CD4-positive, alpha-beta T cell treated with Interleukin-12 subunit alpha and Interleukin-12 subunit beta, for 1 hour (primary cell): ENCODE measurements around the gene FRAS1.
"Not testable (repeated sequence)": the region's sequence is repeated elsewhere in the genome, so short reads cannot be mapped to it uniquely, and the experiment has no call there.

ENCODE experiments used
- DNase-seq: peaks from one replicate; pipeline ENCODE4 v3.0.0-alpha.2; 2020

The FRAS1 gene

DNA sequence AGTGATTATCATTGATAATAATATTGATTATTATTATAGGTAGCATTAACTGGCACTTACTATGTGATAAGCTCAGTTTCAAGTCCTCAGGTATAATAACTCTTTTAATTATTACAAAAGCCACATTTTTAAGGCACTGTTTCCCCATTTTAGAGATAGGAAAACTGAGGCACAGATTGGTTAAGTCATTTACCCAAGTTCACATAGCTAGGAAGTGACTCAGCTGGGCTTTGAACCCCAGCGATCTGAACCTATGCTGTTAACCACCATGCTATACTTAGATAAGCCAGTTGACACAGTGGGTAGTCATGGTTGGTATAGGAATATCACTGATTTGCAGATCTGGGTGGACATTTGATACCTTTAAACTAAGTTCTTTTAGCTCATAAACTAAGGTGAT lies 110.4 kb downstream of the FRAS1 start:
- no peak for DNase-seq

DNA sequence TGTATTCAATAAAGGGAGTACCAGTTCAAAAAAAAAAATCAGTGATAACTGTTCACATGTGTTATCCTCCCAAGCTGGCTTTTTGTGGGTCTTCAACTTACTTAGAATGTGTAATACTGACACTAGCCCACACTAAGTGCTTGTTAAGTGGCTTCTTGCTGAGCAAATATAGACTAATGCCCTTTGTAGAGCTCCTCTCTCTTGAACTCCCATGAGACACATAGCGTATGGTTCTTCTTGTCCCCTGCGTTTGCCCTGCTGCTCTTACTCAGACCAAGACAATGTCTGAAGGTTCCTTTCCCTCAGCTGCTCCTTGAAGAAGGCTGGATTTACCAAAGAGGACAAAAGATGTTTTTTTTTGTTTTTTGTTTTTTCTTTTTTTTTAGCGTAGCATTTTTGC lies 110.9 kb downstream of the FRAS1 start:
- no peak for DNase-seq

DNA sequence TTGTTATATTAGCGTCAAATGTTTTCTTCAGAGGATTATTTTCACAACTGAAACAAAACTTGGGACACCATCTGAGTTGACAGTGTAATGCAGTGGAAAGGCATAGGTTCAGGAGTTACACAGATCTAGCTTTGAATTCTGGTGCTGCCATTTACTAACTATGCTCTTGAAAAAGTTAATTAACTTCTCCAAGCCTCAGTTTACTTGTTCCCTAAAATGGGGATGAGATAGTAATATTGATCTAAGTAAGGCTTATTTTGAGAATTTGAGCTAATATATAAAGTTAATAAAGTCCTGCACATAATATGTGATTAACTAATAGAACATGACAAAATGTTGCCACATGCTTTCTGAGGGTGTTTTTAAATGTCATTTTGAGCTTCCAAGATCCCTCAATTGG lies 112.6 kb downstream of the FRAS1 start:
- DNase-seq = no peak

DNA sequence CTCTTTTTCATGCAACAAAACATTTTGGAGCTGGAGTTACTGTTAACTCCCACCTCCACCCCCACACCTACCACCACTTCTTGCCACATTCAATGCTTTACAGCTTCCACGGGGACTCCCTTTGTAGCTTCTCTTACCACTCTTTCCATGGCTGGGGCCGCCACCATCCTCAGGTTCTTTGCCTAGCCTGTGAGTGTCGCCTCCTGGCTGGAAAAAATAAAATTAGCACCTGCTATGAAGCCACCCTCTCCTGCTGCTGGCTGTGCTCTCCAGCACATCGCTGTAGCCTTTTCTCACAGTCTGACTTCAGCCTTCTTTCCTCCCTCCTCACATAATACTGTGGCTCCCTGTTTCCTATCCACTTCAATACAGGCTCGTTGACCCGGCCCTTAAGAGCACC lies 114.4 kb downstream of the FRAS1 start:
- no peak for DNase-seq

DNA sequence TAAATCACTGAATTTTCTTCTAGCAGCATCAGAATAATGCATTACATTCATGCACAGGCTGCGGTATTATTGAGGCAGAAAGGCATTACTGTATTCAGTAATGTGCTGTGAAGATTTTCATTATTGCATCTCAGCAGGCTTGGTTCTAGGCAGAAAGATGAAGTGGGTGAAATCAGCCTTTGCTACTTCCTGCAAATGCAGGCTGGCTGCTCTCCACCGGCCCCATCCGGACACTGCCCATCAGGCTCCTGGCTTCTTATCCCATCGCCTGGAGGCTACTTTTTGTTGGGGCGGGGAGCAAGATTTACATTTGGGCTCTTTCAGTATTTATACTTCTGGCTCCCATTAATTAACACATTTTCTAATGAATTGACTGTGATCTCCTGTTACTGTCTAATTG lies 117.8 kb downstream of the FRAS1 start:
- no peak for DNase-seq

DNA sequence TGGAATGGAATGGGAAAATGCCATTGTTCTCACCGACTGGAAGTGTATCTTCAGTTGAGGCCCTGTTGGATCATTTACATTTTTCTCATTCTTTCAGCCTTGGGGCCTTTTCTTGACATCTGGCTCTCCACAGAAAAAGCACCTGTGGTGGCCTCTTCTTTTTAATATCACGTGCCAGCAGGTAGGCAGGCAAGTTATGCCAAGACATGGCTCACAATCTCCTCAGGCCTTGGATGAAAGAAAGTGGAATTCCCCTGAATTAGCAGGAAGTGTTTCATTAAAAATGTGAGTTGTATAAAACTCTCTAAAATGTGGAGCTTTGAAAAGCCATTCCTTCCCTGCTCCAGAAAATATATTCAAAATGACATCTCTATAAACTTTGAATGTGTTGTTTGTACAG lies 122.1 kb downstream of the FRAS1 start:
- DNase-seq = no peak

DNA sequence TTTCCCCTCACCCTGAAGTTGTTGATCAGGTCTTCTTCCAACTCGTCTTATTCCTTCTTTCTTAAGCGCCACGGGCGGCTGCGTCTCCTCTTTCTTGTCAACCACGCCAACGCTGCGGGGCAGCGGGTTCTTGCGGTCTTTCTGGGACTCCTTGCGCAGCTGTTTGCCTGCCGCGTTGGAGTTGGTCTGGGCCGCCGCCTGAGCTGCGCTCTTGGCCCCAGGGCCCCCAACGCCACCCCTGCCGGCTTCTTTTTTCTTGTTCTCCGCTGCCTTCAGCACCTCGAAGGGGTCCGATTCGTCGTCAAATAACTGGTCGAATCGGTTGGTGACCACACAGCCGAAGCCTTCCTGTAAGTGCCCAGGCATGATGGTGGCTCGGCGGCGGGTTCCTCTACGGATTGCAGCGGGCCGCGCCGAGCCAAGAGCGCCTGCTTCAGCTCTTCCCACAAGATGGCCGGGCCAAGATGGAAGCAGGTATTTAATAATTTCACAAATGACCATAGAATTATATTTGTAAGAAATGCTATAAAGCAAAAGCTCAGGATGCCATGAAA lies 124.6 kb downstream of the FRAS1 start:
- not testable (repeated sequence) for DNase-seq

DNA sequence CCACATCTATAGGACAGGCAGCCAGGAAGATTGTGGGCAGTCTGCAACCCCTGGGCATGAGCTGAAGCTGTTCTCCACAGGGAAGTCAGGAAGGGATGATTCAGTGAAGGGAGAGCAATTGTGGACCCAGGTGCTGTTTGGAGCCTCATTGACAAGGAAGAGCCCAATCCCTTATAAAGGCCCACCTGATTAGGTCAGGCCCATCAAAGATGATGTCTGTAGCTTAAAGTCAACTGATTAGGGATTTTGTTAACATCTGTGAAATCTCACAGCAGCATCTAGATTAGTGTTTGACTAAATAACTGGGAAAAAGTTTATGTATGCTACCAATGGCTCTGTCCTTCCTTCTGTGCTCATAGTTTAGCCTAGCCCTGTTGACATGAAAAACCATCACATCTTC lies 127.5 kb downstream of the FRAS1 start:
- DNase-seq = no peak

DNA sequence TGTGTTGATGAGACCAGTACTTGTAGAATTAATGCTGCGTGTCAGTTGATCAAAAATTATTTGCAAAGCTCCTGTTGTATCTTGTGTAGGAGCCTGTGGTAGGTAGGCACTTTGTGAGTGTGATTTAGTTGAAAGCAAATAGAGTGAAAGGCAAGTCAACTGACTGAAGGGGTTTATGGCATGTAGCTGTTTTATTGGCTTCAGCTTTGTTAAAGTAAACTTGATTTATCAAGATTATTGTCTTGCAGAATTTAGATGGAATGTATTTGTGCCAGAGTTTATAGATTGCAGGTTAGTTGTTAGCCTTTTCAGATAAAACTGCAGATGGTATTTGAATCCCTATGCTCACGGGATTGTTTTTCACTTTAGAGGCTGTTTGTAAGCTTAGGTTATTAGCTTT lies 128.0 kb downstream of the FRAS1 start:
- DNase-seq = no peak

DNA sequence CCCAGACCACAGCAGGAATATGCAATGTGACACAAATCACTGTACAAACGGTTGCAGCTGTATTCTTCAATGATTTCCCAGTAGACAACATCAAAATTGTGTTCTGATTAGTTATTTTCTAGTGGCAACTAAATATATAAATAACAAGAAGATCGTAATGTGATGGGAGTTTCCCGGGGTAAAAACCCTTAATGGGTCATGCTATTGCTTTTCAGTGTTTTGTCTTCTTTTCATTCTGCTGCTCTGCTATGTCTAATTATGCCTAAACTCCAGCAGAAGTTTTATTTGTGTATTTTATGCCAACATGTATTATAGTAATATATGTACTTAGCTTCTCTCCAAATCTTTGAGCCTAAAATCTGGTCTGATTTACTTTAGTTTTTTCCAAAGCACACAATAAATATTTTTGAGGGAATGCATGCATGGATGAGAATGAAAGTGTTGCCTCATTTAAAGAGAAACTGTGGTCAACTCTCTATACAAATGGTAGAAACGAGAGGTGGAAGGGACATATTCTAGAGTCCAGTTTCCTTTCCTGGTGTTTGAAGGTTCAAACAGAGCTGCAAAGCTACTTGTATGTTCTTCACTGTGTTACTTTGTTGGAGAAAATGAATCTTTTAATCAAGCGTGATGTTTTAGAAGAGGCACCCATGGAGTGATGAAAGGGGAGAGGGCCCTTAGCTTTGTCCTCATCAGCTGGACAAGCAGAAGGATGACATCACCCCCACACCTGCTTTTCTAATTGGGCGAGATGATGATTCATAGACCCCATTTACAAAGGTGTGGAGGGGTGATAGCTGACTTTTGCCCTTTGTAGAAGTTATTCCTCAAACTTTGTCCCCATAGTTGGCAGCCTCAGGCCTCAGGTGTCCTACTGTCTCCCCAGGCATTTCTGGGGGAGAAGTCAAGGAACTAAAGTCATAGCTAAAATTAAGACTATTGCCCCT lies 129.7 kb downstream of the FRAS1 start:
- DNase-seq = no peak

DNA sequence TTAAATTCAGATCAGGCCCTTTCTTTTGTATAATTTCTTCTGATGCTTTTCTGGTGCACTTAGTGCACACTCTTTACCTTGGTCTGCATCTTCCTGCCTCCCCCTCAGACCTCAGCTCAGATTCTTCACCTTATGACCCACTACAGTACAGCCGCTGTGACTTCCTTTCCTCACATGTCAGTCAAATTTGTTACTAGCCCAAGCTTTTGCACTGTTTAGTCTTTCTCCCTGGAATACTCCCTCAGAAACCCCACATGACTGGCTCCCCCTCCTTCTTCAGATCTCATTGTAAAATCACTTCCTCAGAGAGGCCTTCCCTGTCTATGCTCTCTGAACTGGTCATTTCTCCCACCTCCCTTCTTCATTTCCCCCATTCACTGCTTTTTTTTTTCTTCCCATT lies 132.9 kb downstream of the FRAS1 start:
- DNase-seq = no peak

DNA sequence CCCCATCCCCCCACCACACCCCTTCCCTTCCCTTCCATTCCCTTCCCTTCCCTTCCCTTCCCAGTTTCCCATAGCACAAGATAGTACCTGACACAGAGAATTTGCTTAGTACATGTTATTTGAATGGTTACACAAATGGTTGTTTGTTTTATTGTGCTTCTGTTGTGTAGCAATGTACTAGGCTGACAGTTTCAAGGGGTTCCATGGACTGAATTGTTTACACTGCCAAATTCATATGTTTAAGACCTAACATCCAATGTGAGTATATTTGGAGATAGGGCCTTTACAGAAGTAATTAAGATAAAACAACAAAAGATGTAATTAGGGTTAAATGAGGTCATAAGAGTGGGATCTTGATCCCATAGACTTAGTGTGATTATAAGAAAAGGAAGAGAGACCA lies 133.5 kb downstream of the FRAS1 start:
- no peak for DNase-seq

DNA sequence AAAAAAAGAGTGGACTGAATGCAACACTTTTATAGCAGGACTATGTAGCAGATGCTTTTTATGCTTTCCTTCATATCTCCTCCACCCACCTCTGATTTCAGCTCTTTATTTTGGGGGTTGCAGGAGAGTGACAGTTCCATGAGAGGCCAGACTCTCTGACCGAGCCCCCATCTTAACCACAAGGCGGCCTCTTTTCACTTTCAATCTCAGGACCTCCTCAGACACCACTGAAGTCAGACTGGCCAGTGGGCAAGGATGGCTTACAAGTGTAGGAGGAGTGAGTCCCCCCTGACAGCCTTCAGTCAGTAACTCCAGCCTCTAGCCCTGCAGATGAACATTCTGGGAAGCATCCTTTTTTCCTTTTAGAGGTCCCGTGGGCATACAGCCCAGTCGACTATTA lies 140.8 kb downstream of the FRAS1 start:
- DNase-seq = no peak

DNA sequence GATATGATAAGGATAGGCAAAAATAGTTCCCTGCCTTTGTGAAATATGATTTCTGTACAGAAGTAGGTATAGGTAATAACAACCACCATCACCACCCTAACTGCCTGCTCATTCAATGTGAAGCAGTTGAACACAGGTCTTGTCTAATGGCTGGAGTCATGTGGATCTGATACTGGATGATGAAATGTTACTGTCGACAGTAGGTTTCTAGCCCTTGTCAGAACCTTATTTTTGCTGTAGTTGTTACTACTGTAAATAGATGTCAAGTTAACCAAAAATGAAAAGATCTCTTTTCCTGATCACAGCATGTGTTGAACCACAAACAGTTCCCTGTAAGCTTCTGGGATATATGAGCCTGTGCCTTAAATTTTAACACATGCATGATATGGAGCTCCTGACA lies 142.9 kb downstream of the FRAS1 start:
- no peak for DNase-seq

DNA sequence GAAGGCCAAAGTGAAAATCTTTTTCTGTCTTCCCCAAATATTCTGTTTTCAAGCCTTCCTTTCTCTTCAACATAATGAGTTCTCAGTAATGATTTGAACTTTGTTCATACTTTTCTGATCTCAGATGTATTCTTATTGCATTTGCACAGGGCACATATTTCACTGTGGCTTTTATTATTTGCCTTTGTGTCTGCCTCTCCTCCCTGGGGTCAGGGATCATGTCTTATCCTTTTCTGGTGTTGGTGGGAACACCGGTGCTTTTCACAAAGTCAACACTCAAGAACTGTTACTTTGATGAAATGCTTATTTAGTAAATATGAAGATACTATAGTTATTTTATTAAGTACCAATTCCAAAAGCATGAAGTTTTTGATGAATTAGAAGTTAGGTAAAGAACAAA lies 143.8 kb downstream of the FRAS1 start:
- DNase-seq = no peak

DNA sequence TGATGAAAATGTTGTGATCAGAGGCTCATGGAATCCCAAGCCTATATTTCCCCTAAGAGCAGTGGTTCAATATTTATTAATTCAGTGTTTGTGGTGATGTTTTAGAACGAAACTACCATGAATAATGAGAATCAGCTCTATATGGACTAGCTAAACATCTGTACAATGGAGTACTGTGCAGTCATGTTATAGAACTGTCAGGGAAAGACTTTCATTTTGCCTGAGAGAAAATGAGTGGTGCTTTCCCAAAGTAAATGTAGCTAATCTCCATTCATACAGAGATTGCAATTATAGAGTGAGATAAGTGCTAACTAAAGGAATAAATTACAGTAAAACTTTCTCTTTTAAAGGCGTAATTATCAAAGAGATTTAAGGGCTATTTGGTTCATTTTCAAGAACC lies 147.1 kb downstream of the FRAS1 start:
- DNase-seq = no peak

DNA sequence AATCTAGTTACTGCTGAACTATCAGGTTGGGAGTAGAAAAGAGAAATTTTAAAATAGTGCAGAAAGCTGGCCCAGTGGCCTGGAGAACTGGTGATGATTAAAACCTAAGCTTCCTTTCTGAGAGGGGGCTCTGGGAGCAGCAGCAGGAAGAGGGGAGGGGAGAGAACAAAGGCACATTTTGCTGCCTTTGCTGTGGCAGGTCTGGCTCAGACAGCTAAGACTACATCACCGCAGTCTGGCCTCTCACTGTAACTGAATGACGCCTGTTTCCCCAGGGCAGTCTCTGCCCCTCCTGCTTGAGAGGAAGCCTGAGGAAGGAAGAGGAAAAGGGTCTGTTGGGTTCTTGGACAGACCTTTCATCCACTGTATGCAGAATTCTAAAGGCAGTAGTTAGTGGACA lies 148.5 kb downstream of the FRAS1 start:
- no peak for DNase-seq

DNA sequence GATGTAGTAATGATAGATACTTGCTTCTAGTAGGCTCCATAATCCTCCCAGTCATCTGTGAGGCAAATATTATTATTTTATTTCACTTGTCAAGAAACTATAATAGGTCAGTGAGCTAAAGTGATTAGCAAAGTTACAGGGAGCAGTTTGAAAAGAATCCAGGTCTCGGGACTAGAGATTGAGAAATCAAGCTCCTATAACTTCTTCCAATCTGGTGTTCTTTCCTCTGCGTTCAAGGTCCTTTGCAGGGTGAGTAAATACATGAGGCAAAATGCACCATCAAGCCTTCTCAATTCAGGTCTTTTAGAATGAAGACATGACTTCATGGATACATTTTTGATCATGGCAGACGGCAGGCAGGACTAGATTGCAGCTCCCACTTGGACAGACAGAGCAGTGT lies 150.4 kb downstream of the FRAS1 start:
- DNase-seq = no peak

DNA sequence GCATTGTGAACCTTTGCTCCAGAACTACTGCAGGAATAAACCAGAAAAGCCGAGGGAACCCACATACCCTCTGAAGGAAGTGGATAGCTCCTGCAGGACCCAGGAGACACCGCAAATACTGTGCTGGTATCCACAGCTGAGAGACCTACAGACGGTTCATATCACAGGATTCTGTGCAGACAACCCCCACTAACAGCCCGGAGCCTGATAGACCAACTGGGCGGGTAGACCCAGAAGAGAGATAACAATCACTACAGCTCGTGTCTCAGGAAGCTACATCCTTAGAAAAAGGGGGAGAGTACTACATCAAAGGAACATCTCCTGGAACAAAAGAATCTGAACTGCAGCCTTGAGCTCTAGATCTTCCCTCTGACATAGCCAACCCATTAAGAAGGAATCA lies 150.8 kb downstream of the FRAS1 start:
- no peak for DNase-seq

DNA sequence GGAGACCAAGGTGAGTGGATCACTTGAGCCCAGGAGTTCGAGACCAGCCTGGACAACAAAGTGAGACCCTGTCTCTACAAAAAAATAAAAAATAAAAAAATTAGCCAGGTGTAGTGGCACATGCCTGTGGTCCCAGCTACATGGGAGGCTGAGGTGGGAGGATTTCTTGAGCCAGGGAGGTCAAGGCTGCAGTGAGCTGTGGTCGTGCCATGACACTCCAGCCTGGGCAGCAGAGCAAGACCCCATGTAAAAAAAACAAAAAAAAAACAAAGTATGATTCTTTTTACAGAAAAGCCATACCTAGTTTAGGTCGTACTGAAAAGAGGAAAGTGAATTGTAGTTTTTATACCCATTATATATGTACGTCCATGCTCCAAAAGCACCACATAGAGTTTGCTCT lies 151.8 kb downstream of the FRAS1 start:
- not testable (repeated sequence) for DNase-seq

DNA sequence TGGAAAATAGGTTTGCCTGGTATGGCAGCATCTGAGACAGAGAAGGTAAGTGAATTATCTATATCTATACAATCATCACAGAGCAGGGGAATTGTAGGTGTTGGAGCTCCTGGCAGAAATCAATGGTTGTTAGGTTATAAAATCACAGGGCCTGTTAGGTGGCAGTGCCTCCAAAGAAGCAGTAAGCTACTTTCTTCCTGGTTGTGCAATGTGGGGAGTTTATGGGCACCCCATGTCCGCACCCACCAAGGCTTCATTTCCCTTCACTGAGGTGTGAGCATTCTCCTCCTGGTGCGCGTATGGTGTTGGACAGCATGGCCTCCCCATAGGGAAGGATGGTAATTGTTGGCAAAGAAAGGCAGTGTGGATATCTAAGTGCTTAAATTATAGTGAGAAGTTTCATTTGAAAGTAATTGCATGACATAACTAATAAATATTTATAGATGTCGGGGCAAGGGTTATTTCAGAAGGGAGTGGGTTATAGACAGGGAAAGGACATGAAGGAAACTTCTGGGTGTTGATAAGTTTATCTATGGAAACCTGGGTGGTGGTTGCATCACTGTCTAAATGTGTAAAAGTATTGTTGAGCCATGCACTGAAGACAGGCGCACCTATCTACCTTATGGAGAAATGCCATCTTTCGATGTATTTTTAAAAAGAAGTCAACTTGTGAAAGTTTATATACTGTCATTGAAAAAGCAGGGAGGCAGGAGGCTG lies 153.7 kb downstream of the FRAS1 start:
- DNase-seq = no peak

DNA sequence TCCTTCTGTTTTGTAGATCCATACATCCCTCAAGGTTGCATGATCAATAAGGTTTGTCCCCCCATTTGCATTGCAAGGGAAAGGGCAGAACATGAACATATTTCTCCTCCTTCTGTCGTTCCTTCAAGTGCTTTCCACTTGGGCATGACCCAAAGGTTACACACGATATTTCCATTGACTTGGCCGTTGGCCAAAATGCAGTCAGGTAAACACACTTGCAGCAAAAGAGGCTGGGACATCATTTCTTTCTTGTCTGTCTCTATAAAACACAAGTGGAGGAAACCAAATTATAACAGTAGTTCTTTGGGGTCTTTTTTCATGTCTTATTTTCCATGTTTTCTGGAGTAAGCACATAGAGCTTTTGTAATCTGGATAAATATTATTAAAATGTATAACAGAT lies 156.1 kb downstream of the FRAS1 start:
- DNase-seq = no peak

DNA sequence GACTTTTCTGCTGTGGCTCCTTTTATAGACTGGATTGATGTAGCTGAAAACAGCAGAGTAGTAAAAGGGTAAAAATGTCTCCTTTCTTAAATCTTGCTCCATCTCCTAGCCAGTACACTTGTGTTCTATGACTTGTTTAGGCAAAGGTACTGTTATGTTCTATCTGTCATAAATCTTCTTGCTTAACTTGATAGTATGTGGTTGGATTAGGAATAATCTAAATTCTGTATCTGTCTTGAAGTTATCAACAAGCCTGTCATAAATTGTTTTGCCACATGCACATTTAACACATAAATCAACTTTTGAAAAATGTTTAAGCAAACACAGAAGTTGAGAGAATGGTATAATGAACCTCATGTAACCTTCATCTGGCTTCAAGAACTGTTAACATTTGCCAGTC lies 157.0 kb downstream of the FRAS1 start:
- no peak for DNase-seq

DNA sequence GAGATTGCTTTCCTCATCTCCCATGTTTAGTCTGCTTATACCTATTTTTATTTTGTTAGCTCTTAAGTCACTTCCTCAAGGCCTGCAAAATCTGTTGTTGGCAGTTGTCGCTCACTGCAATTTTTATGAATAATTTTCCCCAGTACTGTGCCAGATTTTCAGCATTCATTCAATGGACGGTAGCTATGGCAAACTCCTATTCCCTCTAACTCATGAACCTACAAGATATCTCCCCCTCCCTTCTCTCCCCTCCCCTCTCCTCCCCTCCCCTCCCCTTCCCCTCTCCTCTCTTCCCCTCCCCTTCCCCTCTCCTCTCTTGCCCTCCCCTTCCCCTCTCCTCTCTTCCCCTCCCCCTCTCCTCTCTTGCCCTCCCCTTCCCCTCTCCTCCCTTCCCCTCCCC lies 160.4 kb downstream of the FRAS1 start:
- DNase-seq = no peak
